Activated T-cell treated with anti-CD3 and anti-CD28 coated beads, Interleukin-2, amount 50 U/mL, for 72 hours (primary cell): ENCODE results near the gene PSMD6. TPM values are rescaled to one million over a fixed set of nuclear protein-coding genes. Genes with fewer than 3 reads are reported as not detected.

Experiments
- ATAC-seq, 2 donors: fragments of 150-1000 bp; cut with Tn5 transposase; replicated peaks in 1 of 2; 2 replicates each; pipeline ENCODE4 v1.10.0; 2021; ENCODE audit warnings: moderate library complexity in 2 of 2, mild to moderate bottlenecking in 1 of 2
- DNase-seq, 2 donors: peaks; one replicate each; pipeline ENCODE4 v3.0.0; 2021 to 2022; ENCODE audit warnings: mixed read lengths in 1 of 2
- H3K27ac Mint-ChIP-seq: one replicate; pipeline ENCODE4 v1.8.0; 2022; ENCODE audit warnings: mild to moderate bottlenecking, moderate library complexity, mixed read lengths
- H3K27me3 Mint-ChIP-seq: one replicate; pipeline ENCODE4 v1.8.0; 2022; ENCODE audit warnings: low read depth, mixed read lengths
- H3K36me3 Mint-ChIP-seq, 2 donors: one replicate each; pipeline ENCODE4 v1.8.0; 2022; ENCODE audit warnings: mixed read lengths in 2 of 2, mild to moderate bottlenecking in 1 of 2; ENCODE audit not compliant: insufficient read depth in 2 of 2
- H3K4me1 Mint-ChIP-seq: one replicate; pipeline ENCODE4 v1.8.0; 2022; ENCODE audit warnings: low read depth, mixed read lengths
- H3K4me3 Mint-ChIP-seq, 2 donors: one replicate each; pipeline ENCODE4 v1.8.0; 2022; ENCODE audit warnings: mild to moderate bottlenecking in 2 of 2, mixed read lengths in 2 of 2, moderate library complexity in 2 of 2
- H3K9me3 Mint-ChIP-seq, 2 donors: one replicate each; pipeline ENCODE4 v1.8.0; 2022; ENCODE audit warnings: mixed read lengths in 2 of 2
- total RNA-seq, 2 donors: library from RNA; stranded (reverse); gene quantifications; one replicate each; pipeline ENCODE4 v1.2.3, GENCODE V29; 2022

PSMD6 gene
- total RNA-seq, 2 donors from 2014 or later, result 83.4 to 90.3 TPM

DNA sequence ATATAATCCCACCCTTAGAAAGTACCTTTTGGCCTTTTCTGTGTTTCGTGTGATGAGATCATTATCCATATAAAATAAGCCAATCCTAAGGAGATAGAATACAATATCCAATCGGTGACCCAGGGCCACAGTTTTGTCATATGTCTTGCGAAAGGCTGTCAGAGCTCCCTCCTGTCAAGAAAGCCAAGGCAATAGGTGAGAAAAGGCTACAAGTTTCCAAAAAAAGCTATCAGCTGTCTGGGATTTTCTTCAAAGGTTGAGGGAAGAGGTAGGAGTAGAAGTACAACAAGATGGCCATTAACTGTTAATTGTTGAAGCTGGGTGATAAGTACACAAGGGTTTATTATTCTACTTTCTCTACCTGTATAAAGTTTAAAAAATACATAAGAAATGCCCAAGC, 4.0 kb downstream of the PSMD6 start:
- Mint-ChIP-seq H3K36me3 (peaks cover 9 to 26% of the 10 kb centered on the region in 2 donors), H3K4me1 (peaks cover 53% of the 10 kb centered on the region), H3K4me3 (no peak overlapping the region), H3K27me3 (no peaks in the 10 kb centered on the region), H3K27ac (peak overlapping the region; percentile 77), H3K9me3 (no peaks in the 10 kb centered on the region)
- ATAC-seq (no peak), DNase-seq (no peak)

GRCh38 chr3:64016941-64017620, 6.2 kb downstream of the PSMD6 start:
- no peaks in the 10 kb centered on the region for H3K9me3 Mint-ChIP-seq
- DNase-seq (no peak), ATAC-seq (no peak)
- no peaks in the 10 kb centered on the region for H3K27me3 Mint-ChIP-seq
- peaks cover 13 to 47% of the 10 kb centered on the region in 2 donors for H3K36me3 Mint-ChIP-seq
- H3K4me3 Mint-ChIP-seq, result no peak overlapping the region
- H3K27ac Mint-ChIP-seq, result peak overlapping the region; percentile 90
- H3K4me1 Mint-ChIP-seq, result peaks cover 54% of the 10 kb centered on the region

GRCh38 chr3:64011685-64012084, 11.6 kb downstream of the PSMD6 start:
- peak in 1 of 2 donors; percentile 33 for ATAC-seq
- Mint-ChIP-seq H3K4me3 (no peak overlapping the region), H3K4me1 (peaks cover 29% of the 10 kb centered on the region), H3K36me3 (peaks cover 18 to 47% of the 10 kb centered on the region in 2 donors), H3K27ac (peak overlapping the region; percentile 85), H3K27me3 (no peaks in the 10 kb centered on the region), H3K9me3 (no peaks in the 10 kb centered on the region)
- DNase-seq, result no peak

- no peak overlapping the region for H3K4me3 Mint-ChIP-seq
- no peak for DNase-seq
- H3K27me3 Mint-ChIP-seq, result no peaks in the 10 kb centered on the region
- ATAC-seq, result no peak
- H3K36me3 Mint-ChIP-seq, result peaks cover 18 to 47% of the 10 kb centered on the region in 2 donors
- peak overlapping the region; percentile 85 for H3K27ac Mint-ChIP-seq
- peaks cover 29% of the 10 kb centered on the region for H3K4me1 Mint-ChIP-seq
- H3K9me3 Mint-ChIP-seq, result no peaks in the 10 kb centered on the region
These were observed 13.1 kb downstream of the PSMD6 start for GRCh38 chr3:64010199-64010598.

DNA sequence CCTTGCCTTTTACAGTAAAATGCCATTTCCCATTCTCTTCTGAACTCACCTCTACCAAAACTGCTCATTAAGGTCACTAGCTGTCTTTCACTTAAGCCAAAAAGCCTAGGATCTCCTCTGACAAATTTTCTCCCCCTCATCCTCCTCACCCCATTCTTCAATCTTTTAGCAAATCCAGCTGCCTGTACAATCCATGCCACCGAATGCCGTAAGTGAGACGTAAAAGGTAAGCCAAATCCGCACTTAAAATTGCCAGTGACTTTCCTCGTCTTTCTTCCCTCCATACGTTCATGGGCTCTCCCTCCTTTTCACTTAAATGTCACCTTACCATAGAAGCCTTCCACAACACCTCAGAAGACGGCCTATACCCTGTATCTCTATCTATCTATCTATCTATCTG, 13.8 kb downstream of the PSMD6 start:
- peaks cover 25% of the 10 kb centered on the region for H3K4me1 Mint-ChIP-seq
- DNase-seq, result no peak
- no peak overlapping the region for H3K4me3 Mint-ChIP-seq

GRCh38 chr3:64008487-64009351, 14.6 kb downstream of the PSMD6 start:
- H3K36me3 Mint-ChIP-seq, result peaks cover 13 to 34% of the 10 kb centered on the region in 2 donors
- DNase-seq (no peak), ATAC-seq (no peak)
- no peaks in the 10 kb centered on the region for H3K9me3 Mint-ChIP-seq
- H3K4me3 Mint-ChIP-seq, result no peak overlapping the region
- peak overlapping the region; percentile 64 for H3K27ac Mint-ChIP-seq
- no peaks in the 10 kb centered on the region for H3K27me3 Mint-ChIP-seq
- peaks cover 18% of the 10 kb centered on the region for H3K4me1 Mint-ChIP-seq

More for the DNA sequence above, 13.8 kb downstream of the PSMD6 start:
- H3K27ac Mint-ChIP-seq, result peak overlapping the region; percentile 64
- peaks cover 15 to 40% of the 10 kb centered on the region in 2 donors for H3K36me3 Mint-ChIP-seq
- no peak for ATAC-seq
- H3K27me3 Mint-ChIP-seq, result no peaks in the 10 kb centered on the region
- no peaks in the 10 kb centered on the region for H3K9me3 Mint-ChIP-seq

GRCh38 chr3:64008017-64008416, 15.3 kb downstream of the PSMD6 start:
- H3K27ac Mint-ChIP-seq, result no peak overlapping the region
- no peak for ATAC-seq

GRCh38 chr3:64003589-64003988, 19.7 kb downstream of the PSMD6 start:
- H3K27ac Mint-ChIP-seq, result no peak overlapping the region
- no peak overlapping the region for H3K4me3 Mint-ChIP-seq
- H3K4me1 Mint-ChIP-seq, result no peaks in the 10 kb centered on the region
- DNase-seq, result no peak
- H3K27me3 Mint-ChIP-seq, result no peaks in the 10 kb centered on the region
- no peaks in the 10 kb centered on the region for H3K9me3 Mint-ChIP-seq
- ATAC-seq, result no peak
- peaks cover 3 to 16% of the 10 kb centered on the region in 2 donors for H3K36me3 Mint-ChIP-seq

More at GRCh38 chr3:64008017-64008416, 15.3 kb downstream of the PSMD6 start:
- no peak for DNase-seq
- Mint-ChIP-seq H3K4me3 (no peak overlapping the region), H3K9me3 (no peaks in the 10 kb centered on the region), H3K27me3 (no peaks in the 10 kb centered on the region), H3K4me1 (peaks cover 15% of the 10 kb centered on the region), H3K36me3 (peaks cover 13 to 29% of the 10 kb centered on the region in 2 donors)

- DNase-seq (no peak), ATAC-seq (no peak)
- Mint-ChIP-seq H3K9me3 (no peaks in the 10 kb centered on the region), H3K36me3 (peaks cover 5 to 15% of the 10 kb centered on the region in 2 donors), H3K4me1 (no peaks in the 10 kb centered on the region), H3K27ac (peak overlapping the region; percentile 58), H3K4me3 (no peak overlapping the region), H3K27me3 (no peaks in the 10 kb centered on the region)
These were observed 21.1 kb downstream of the PSMD6 start for GRCh38 chr3:64002233-64002632.

GRCh38 chr3:64000453-64001055, 22.7 kb downstream of the PSMD6 start:
- Mint-ChIP-seq H3K4me3 (no peak overlapping the region), H3K36me3 (peaks cover 11 to 27% of the 10 kb centered on the region in 2 donors), H3K4me1 (peaks cover under 1% of the 10 kb centered on the region), H3K27me3 (no peaks in the 10 kb centered on the region), H3K9me3 (no peaks in the 10 kb centered on the region), H3K27ac (peak overlapping the region; percentile 25)
- ATAC-seq, result no peak
- no peak for DNase-seq

DNA sequence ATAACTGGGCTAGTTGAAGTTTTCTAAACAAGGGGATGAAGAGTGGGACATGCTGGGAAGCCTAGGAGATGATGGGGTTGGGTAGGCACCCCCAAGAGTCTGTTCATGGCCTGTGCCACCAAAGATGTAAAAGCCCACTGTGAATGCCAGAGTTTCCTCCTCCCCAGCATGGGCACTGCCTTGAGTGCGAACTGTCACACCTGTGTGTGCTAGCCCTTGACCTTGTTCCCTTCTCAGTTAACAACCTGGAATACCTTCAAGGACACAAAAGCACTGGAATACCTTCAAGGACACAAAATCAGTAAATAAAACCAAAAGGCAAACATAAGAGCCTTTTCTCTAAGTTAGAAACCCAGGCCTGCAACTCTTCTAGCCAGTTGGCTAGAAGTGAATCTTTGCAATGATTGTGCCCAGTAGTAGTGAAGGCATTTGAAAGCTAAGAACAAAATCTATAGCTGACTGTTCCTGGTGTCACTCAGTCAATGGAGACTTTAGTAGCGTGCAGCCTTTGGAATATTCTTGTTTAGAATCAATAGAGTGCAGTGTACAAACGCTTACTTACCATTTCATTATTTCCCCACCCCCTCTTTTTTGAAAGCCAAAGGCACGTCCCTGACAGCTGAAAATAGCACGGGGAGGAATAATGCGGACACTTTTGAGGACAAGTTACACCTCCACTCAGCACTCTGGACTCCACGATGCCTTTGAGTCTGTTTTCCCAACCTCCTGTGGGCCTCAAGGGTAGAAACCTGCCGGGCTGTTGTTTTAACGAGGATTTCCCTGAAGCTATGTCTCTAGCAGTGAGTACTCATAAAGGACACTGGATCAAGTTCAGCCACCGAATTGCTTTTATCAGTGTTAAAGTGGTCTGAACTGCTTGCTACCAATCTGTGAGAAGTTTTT, 24.2 kb downstream of the PSMD6 start:
- no peaks in the 10 kb centered on the region for H3K9me3 Mint-ChIP-seq
- no peak for ATAC-seq
- peaks cover 13 to 33% of the 10 kb centered on the region in 2 donors for H3K36me3 Mint-ChIP-seq
- H3K27ac Mint-ChIP-seq, result peak overlapping the region; percentile 58
- H3K4me1 Mint-ChIP-seq, result peaks cover 10% of the 10 kb centered on the region
- no peak overlapping the region for H3K4me3 Mint-ChIP-seq
- DNase-seq, result no peak
- H3K27me3 Mint-ChIP-seq, result no peaks in the 10 kb centered on the region

GRCh38 chr3:63995086-63995485, 28.2 kb downstream of the PSMD6 start:
- Mint-ChIP-seq H3K27me3 (no peaks in the 10 kb centered on the region), H3K4me1 (peaks cover 20% of the 10 kb centered on the region), H3K27ac (peak overlapping the region; percentile 79), H3K4me3 (no peak overlapping the region), H3K9me3 (no peaks in the 10 kb centered on the region), H3K36me3 (peaks cover 18 to 29% of the 10 kb centered on the region in 2 donors)
- no peak for ATAC-seq
- DNase-seq, result no peak
